ENCODE data around the gene ASB10.

Gene ASB10

DNA sequence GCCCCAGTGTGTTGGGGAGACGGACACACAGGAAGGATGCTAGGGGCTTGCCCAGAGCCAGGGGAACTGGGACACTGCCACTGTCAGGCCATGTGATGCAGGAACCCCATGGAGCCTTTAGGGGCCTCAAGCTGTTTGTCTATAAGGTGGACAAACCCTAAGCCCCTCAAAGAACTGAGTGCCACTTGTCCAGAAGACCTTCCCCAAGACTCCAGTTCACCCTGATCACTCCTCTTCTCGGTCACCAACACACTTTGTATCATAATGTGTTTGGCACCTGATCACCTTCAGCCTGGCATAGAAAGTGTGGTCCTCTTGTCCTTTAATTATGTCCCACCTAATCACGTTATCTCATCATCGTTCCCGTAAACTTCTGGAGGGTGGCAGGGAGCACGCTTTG is 22.5 kb upstream of the ASB10 start:
- H3K9me3 ChIP-seq (ENCODE audit: control insufficient read depth, low read length) = no peaks in the 10 kb centered on the region

DNA sequence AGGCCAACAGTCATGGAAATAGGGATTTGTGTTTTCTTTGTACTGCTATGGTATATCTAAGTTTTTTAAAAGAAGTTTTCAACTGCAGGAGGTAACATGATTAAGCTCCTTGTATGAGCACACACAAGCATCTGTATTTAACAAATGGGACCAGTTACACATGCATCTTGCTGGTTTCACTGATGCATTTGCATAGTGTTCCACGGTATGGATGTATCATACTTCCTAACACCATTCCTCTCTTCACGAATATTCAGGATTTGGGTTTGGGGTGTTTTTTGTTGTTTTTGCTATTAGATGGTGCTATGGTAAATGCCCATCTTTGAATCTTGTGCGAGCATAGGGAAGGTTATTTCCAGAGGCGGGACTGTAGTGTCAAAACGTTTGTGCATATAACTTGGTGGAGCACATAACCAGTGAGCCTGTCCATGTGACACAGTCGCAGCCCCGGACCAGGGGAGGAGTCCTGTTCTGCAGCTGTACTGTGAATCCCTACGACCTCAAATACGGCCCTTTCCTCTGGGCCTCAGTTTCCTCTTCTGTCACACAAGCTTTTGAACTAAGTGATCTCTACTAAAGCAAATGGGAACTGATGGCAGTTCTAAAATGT is 21.3 kb upstream of the ASB10 start:
- Histone ChIP-seq H3K9me3 (ENCODE audit: control insufficient read depth, low read length) (no peaks in the 10 kb centered on the region), H3K36me3 (ENCODE audit: control insufficient read depth, insufficient read depth, low read length) (peaks cover 10% of the 10 kb centered on the region)
- 80 to 87% methylated on average over 6 to 7 of the region's 9 CpGs for WGBS, 2 experiments (ENCODE audit: insufficient coverage in 2 of 2)

More for the DNA sequence above, 22.5 kb upstream of the ASB10 start:
- H3K27ac ChIP-seq (ENCODE audit: low read depth, low read length, severe bottlenecking) = no peak overlapping the region
- H3K4me3 ChIP-seq (ENCODE audit: extremely low read depth, insufficient read depth, low read length, poor library complexity, severe bottlenecking) = no peak overlapping the region
- H3K4me1 ChIP-seq (ENCODE audit: control insufficient read depth, insufficient read depth, low read length, poor library complexity, severe bottlenecking) = no peaks in the 10 kb centered on the region
- H3K36me3 ChIP-seq (ENCODE audit: control insufficient read depth, insufficient read depth, low read length) = peaks cover 21% of the 10 kb centered on the region
- WGBS, 2 experiments (ENCODE audit: insufficient coverage in 2 of 2) = 91 to 94% methylated on average over 6 of the region's 6 CpGs

DNA sequence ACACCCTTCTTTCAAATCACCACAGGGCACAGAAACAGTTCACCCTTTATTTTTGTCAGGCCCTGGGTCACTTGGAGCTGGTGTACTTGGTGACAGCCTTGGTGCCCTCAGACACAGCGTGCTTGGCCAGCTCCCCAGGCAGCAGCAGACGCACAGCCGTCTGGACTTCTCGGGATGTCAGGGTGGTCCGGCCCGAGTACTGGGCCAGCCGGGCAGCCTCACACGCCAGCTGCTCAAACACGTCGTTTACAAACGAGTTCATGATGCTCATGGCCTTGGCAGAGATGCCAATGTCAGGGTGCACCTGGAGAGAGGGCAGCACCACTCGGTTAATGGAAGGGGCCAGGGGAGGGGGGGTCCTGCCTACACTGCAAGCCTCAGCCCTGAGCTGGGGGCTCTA is 20.8 kb upstream of the ASB10 start:
- WGBS, 2 experiments (ENCODE audit: insufficient coverage in 2 of 2) = 88 to 89% methylated on average over 12 of the region's 12 CpGs
- Histone ChIP-seq H3K9me3 (ENCODE audit: control insufficient read depth, low read length) (no peaks in the 10 kb centered on the region), H3K4me1 (ENCODE audit: control insufficient read depth, insufficient read depth, low read length, poor library complexity, severe bottlenecking) (no peaks in the 10 kb centered on the region), H3K4me3 (ENCODE audit: extremely low read depth, insufficient read depth, low read length, poor library complexity, severe bottlenecking) (no peak overlapping the region), H3K27ac (ENCODE audit: low read depth, low read length, severe bottlenecking) (no peak overlapping the region), H3K36me3 (ENCODE audit: control insufficient read depth, insufficient read depth, low read length) (peaks cover 8% of the 10 kb centered on the region)

More for the DNA sequence above, 21.3 kb upstream of the ASB10 start:
- no peak overlapping the region for H3K4me3 ChIP-seq (ENCODE audit: extremely low read depth, insufficient read depth, low read length, poor library complexity, severe bottlenecking)
- no peaks in the 10 kb centered on the region for H3K4me1 ChIP-seq (ENCODE audit: control insufficient read depth, insufficient read depth, low read length, poor library complexity, severe bottlenecking)
- H3K27ac ChIP-seq (ENCODE audit: low read depth, low read length, severe bottlenecking) = no peak overlapping the region

DNA sequence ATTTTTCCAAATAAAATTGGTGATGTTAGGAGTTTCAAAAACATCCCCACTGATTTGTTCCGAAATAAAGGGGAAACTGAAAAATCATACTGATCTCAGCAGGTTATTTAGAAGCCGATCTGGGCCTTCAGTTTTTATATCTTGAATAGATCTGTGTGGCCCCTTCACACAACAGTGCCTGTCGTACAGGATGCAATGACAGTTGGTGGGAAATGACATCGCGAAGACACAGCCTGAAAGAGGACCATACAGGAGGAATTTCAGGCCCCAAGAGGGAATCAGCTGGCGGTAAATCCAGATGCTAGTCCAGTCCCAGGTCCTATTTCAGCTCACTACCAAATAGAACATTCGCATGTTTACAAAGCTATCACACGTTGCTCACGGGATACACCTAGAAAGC is 20.3 kb upstream of the ASB10 start:
- Histone ChIP-seq H3K27ac (ENCODE audit: low read depth, low read length, severe bottlenecking) (no peak overlapping the region), H3K4me3 (ENCODE audit: extremely low read depth, insufficient read depth, low read length, poor library complexity, severe bottlenecking) (no peak overlapping the region), H3K4me1 (ENCODE audit: control insufficient read depth, insufficient read depth, low read length, poor library complexity, severe bottlenecking) (no peaks in the 10 kb centered on the region), H3K9me3 (ENCODE audit: control insufficient read depth, low read length) (no peaks in the 10 kb centered on the region), H3K36me3 (ENCODE audit: control insufficient read depth, insufficient read depth, low read length) (peaks cover 4% of the 10 kb centered on the region)
- 82 to 89% methylated on average over 7 of the region's 9 CpGs for WGBS, 2 experiments (ENCODE audit: insufficient coverage in 2 of 2)

DNA sequence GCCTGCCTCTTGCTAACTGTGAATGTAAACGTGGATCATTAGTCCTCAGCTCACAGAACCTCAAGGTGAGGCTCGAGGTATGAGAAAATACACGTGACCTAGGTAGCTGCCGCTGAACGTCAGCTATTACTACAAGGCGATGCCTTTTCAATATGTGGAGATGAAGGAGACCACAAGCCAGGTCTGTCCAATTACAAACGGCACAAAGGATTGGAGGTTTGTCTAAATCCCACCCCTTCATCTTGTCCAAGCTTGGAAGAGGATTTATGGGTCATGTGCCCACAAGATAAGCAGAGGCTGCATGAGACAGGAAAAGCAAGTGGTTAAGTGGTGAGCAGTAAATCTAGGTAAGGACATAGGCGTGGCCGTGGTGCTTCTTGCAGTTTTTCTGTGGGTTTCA is 19.9 kb upstream of the ASB10 start:
- H3K4me3 ChIP-seq (ENCODE audit: extremely low read depth, insufficient read depth, low read length, poor library complexity, severe bottlenecking) = no peak overlapping the region
- H3K4me1 ChIP-seq (ENCODE audit: control insufficient read depth, insufficient read depth, low read length, poor library complexity, severe bottlenecking) = no peaks in the 10 kb centered on the region
- H3K9me3 ChIP-seq (ENCODE audit: control insufficient read depth, low read length) = no peaks in the 10 kb centered on the region
- no peak overlapping the region for H3K27ac ChIP-seq (ENCODE audit: low read depth, low read length, severe bottlenecking)
- peaks cover under 1% of the 10 kb centered on the region for H3K36me3 ChIP-seq (ENCODE audit: control insufficient read depth, insufficient read depth, low read length)
- 85 to 88% methylated on average over 6 to 8 of the region's 9 CpGs for WGBS, 2 experiments (ENCODE audit: insufficient coverage in 2 of 2)

DNA sequence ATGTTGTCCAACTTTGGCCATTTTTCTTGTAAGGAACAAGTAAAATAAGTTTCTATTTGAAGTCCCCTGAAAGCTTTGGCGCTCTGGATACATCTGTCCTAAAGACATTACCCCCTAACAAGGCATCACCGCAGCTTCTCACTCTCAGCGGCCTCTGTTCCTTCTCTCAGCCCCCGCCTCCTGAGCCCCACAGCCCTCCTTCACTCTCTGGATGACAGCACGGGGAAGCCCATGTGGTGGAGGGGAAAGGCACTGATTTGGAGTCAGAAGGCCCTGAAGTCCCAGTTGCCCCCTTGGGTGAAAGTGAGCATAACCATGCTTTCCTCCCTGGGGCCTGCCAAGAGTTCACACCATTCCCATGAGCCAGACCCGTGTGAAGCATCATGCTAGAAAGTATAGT is 18.7 kb upstream of the ASB10 start:
- H3K4me1 ChIP-seq (ENCODE audit: control insufficient read depth, insufficient read depth, low read length, poor library complexity, severe bottlenecking) = no peaks in the 10 kb centered on the region
- no peak overlapping the region for H3K4me3 ChIP-seq (ENCODE audit: extremely low read depth, insufficient read depth, low read length, poor library complexity, severe bottlenecking)
- no peaks in the 10 kb centered on the region for H3K36me3 ChIP-seq (ENCODE audit: control insufficient read depth, insufficient read depth, low read length)
- H3K9me3 ChIP-seq (ENCODE audit: control insufficient read depth, low read length) = no peaks in the 10 kb centered on the region
- WGBS, 2 experiments (ENCODE audit: insufficient coverage in 2 of 2) = 95 to 100% methylated on average over 2 to 4 of the region's 6 CpGs
- H3K27ac ChIP-seq (ENCODE audit: low read depth, low read length, severe bottlenecking) = no peak overlapping the region

DNA sequence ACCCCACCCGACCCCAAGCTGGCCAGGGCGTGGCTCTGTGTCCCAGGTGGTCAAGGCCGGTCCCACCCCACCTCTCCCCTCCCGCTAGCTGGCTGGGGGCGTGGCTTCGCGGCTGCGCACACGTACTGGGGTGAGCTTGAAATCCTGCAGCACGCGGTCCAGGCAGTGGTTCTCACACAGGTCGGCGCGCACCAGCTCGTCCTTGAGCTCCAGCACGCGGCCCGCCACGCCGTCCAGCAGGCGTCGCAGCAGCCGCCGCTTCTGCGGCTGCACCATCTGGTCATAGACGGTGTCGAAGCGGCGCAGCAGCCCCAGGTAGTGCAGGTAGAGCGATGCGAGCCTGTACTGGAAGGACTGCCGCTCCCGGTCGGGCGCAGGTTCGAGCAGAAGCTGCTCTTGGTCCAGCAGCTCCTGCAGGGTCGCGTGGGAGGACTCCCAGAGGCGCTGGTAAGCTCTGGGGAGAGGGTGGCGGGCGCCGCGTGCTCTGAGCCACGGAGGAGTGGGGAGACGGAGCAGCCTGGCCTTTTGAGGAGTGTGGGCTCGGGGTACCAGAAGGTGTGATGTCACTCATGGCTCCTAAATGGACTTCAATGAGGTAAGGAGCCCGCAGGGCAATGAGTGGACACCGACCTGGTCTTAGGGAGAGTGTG is 17.5 kb upstream of the ASB10 start:
- Histone ChIP-seq H3K27ac (ENCODE audit: low read depth, low read length, severe bottlenecking) (no peak overlapping the region), H3K9me3 (ENCODE audit: control insufficient read depth, low read length) (no peaks in the 10 kb centered on the region), H3K4me3 (ENCODE audit: extremely low read depth, insufficient read depth, low read length, poor library complexity, severe bottlenecking) (no peak overlapping the region), H3K4me1 (ENCODE audit: control insufficient read depth, insufficient read depth, low read length, poor library complexity, severe bottlenecking) (peaks cover 4% of the 10 kb centered on the region), H3K36me3 (ENCODE audit: control insufficient read depth, insufficient read depth, low read length) (no peaks in the 10 kb centered on the region)
- WGBS, 2 experiments (ENCODE audit: insufficient coverage in 2 of 2) = 91 to 92% methylated on average over 47 of the region's 48 CpGs

DNA sequence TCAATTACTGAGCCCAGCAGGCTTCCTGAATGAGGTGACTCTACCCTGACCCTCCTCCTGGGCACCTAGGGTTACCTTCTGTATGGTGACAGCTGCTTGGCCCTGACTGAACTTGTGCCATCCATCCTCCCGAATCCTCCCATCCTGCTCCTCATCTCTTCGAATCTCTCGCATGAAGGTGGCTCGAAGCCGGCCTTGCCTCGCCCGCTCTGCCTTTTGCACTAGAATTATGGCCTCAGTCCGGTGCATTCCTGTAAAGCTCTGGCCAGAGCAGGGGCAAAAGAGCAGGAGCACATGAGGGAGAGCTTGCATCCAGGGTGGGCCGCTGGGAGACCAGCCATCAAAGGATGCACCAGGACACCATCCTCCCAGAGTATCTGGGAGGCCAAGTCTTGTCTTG is 15.8 kb upstream of the ASB10 start:
- Histone ChIP-seq H3K27ac (ENCODE audit: low read depth, low read length, severe bottlenecking) (no peak overlapping the region), H3K9me3 (ENCODE audit: control insufficient read depth, low read length) (no peaks in the 10 kb centered on the region), H3K36me3 (ENCODE audit: control insufficient read depth, insufficient read depth, low read length) (no peaks in the 10 kb centered on the region), H3K4me3 (ENCODE audit: extremely low read depth, insufficient read depth, low read length, poor library complexity, severe bottlenecking) (no peak overlapping the region), H3K4me1 (ENCODE audit: control insufficient read depth, insufficient read depth, low read length, poor library complexity, severe bottlenecking) (peaks cover 4% of the 10 kb centered on the region)
- WGBS, 2 experiments (ENCODE audit: insufficient coverage in 2 of 2) = 95 to 98% methylated on average over 9 of the region's 9 CpGs

DNA sequence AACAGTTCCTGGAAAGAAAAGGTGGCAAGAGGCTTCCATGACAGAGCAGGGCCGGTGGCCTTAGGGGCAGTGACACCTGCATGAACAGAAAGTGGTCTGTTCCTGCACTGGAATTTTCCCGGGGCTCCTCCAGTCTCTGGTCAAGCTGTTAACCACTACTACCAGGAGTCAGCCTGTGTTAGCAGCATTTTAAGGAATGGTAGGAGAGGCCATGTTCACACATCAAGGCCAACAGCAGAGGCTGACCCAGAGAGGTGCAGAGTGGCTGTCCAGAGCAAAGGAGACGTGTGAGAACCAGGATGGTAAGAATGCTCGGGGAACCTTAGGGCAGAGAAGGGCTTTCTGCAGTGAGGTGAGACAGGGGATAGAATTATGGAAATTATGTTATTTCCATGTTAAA is 14.7 kb upstream of the ASB10 start:
- H3K9me3 ChIP-seq (ENCODE audit: control insufficient read depth, low read length) = no peaks in the 10 kb centered on the region
- H3K4me1 ChIP-seq (ENCODE audit: control insufficient read depth, insufficient read depth, low read length, poor library complexity, severe bottlenecking) = peaks cover 4% of the 10 kb centered on the region
- H3K36me3 ChIP-seq (ENCODE audit: control insufficient read depth, insufficient read depth, low read length) = no peaks in the 10 kb centered on the region
- H3K4me3 ChIP-seq (ENCODE audit: extremely low read depth, insufficient read depth, low read length, poor library complexity, severe bottlenecking) = no peak overlapping the region
- WGBS, 2 experiments (ENCODE audit: insufficient coverage in 2 of 2) = 91 to 93% methylated on average over 3 to 4 of the region's 4 CpGs
- no peak overlapping the region for H3K27ac ChIP-seq (ENCODE audit: low read depth, low read length, severe bottlenecking)

DNA sequence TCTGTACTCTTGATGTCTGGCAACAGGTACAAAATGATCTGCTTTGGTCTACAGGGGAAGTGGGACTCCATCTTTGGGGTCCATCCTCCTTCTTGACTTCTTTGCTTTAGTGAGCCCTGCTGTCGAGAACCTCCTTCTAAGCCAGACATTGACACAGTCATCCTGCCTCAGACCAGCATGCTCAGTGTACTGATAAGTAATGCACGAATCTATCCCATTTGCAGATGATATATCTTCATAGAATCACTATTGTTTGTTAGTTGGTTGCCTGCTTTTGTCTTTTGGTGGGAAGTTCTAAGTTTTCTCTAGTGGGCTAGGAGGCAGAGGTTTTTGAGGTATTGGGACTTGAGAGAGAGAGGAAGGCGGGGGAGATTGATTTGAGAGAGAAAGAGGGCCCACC is 14.3 kb upstream of the ASB10 start:
- Histone ChIP-seq H3K36me3 (ENCODE audit: control insufficient read depth, insufficient read depth, low read length) (no peaks in the 10 kb centered on the region), H3K4me1 (ENCODE audit: control insufficient read depth, insufficient read depth, low read length, poor library complexity, severe bottlenecking) (peaks cover 4% of the 10 kb centered on the region), H3K27ac (ENCODE audit: low read depth, low read length, severe bottlenecking) (no peak overlapping the region), H3K4me3 (ENCODE audit: extremely low read depth, insufficient read depth, low read length, poor library complexity, severe bottlenecking) (no peak overlapping the region), H3K9me3 (ENCODE audit: control insufficient read depth, low read length) (no peaks in the 10 kb centered on the region)
- WGBS, 2 experiments (ENCODE audit: insufficient coverage in 2 of 2) = 90 to 96% methylated on average over 2 of the region's 3 CpGs

Measured in mesodermal cell (in vitro differentiated cells).